NB4 (cell line): ENCODE measurements around the gene BARD1.
"Not testable (repeated sequence)": the region's sequence is repeated elsewhere in the genome, so short reads cannot be mapped to it uniquely, and the experiment has no call there.

Experiments used
- DNase-seq: peaks from one replicate; pipeline ENCODE4 v3.0.0; 2010; ENCODE audit warnings: low read depth
- H3K4me3 ChIP-seq: one replicate; pipeline ENCODE4 v1.5.1; 2011; ENCODE audit warnings: mild to moderate bottlenecking, low read depth, low read length, moderate library complexity
- MYC ChIP-seq: IDR thresholded peaks from 2 replicates; pipeline ENCODE4 v1.6.1; 2011; ENCODE audit warnings: low read depth, low read length
- POLR2A ChIP-seq: IDR thresholded peaks from 2 replicates; pipeline ENCODE4 v1.6.1; 2011; ENCODE audit warnings: mild to moderate bottlenecking; ENCODE audit not compliant: insufficient read length; ENCODE audit errors: extremely low read depth
- TF ChIP-seq, protein P1 (sequence below): IDR thresholded peaks from 2 replicates; pipeline ENCODE4 v1.6.1; 2011; ENCODE audit warnings: low read depth, low read length
- TF ChIP-seq, protein P2 (sequence below): IDR thresholded peaks from one replicate; pipeline ENCODE4 v1.5.1; 2012; ENCODE audit warnings: low read depth, low read length

Gene BARD1

GRCh38 chr2:214695789-214696188 is 113.7 kb downstream of the BARD1 start:
- H3K4me3 ChIP-seq: no peak overlapping the region
- TF ChIP-seq, protein P1, sequence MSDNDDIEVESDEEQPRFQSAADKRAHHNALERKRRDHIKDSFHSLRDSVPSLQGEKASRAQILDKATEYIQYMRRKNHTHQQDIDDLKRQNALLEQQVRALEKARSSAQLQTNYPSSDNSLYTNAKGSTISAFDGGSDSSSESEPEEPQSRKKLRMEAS: no peak
- TF ChIP-seq, protein P2, sequence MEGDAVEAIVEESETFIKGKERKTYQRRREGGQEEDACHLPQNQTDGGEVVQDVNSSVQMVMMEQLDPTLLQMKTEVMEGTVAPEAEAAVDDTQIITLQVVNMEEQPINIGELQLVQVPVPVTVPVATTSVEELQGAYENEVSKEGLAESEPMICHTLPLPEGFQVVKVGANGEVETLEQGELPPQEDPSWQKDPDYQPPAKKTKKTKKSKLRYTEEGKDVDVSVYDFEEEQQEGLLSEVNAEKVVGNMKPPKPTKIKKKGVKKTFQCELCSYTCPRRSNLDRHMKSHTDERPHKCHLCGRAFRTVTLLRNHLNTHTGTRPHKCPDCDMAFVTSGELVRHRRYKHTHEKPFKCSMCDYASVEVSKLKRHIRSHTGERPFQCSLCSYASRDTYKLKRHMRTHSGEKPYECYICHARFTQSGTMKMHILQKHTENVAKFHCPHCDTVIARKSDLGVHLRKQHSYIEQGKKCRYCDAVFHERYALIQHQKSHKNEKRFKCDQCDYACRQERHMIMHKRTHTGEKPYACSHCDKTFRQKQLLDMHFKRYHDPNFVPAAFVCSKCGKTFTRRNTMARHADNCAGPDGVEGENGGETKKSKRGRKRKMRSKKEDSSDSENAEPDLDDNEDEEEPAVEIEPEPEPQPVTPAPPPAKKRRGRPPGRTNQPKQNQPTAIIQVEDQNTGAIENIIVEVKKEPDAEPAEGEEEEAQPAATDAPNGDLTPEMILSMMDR: no peak
- TF ChIP-seq POLR2A: no peak
- TF ChIP-seq MYC: no peak
- DNase-seq: no peak

DNA sequence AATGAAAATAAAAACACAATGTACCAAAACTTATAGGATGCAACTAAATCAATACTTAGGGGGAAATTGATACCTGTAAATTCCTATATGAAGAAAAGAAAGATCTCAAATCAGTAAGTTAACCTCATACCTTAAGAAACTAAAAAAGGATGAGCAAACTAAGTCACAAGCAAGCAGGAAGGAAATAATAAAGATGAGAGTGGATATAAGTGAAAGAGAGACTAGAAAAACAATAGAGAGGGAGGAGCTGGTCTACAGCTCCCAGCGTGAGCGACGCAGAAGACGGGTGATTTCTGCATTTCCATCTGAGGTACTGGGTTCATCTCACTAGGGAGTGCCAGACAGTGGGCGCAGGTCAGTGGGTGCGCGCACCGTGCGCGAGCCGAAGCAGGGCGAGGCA is 125.9 kb downstream of the BARD1 start:
- not testable (repeated sequence) for DNase-seq, H3K4me3 ChIP-seq

- no peak overlapping the region for H3K4me3 ChIP-seq
- no peak for TF ChIP-seq MYC
- TF ChIP-seq, protein P1: no peak
- TF ChIP-seq POLR2A: no peak
- TF ChIP-seq, protein P2: no peak
- DNase-seq: peak; percentile 9
Observed at GRCh38 chr2:214679736-214680135, 129.7 kb downstream of the BARD1 start.

GRCh38 chr2:214676421-214677089 is 132.9 kb downstream of the BARD1 start:
- DNase-seq: no peak
- no peak overlapping the region for H3K4me3 ChIP-seq
- TF ChIP-seq, protein P2: no peak
- no peak for TF ChIP-seq POLR2A
- TF ChIP-seq, protein P1: no peak
- no peak for TF ChIP-seq MYC
